Left renal cortex interstitium (tissue), 4 donors: ENCODE results near the gene UNK. TPM values are rescaled to one million over a fixed set of nuclear protein-coding genes. Genes with fewer than 3 reads are reported as not detected.
"Not testable (repeated sequence)": the region's sequence is repeated elsewhere in the genome, so short reads cannot be mapped to it uniquely, and the experiment has no call there.

Source experiments
- DNase-seq, 4 donors: peaks; one replicate each; pipeline ENCODE4 v3.0.0-alpha.2; 2013; ENCODE audit warnings: low read depth in 4 of 4, low spot score in 2 of 4, missing footprints in 1 of 4
- polyA plus RNA-seq, 4 donors: library from polyadenylated mRNA; unstranded; fragments of 120-200 nt; gene quantifications; one replicate each; pipeline ENCODE4 v1.2.1, GENCODE V29; 2013; ENCODE audit not compliant: insufficient read length in 4 of 4

Gene UNK
- polyA plus RNA-seq, 4 donors = 32.5 to 55.4 (median 44.9) TPM

- peak in 1 of 4 donors; percentile 52 for DNase-seq
Measured at GRCh38 chr17:75753514-75754377, 30.9 kb upstream of the UNK start.

- no peak for DNase-seq
Measured at GRCh38 chr17:75754378-75755204, 30.0 kb upstream of the UNK start.

- no peak for DNase-seq
Measured at GRCh38 chr17:75755205-75755901, 29.3 kb upstream of the UNK start.

- DNase-seq = no peak
Measured at GRCh38 chr17:75755990-75756389, 28.6 kb upstream of the UNK start.

GRCh38 chr17:75756451-75757085 is 28.0 kb upstream of the UNK start:
- DNase-seq = no peak

- no peak for DNase-seq
Measured at GRCh38 chr17:75757086-75757681, 27.4 kb upstream of the UNK start.

- no peak for DNase-seq
Measured at GRCh38 chr17:75758131-75758905, 26.3 kb upstream of the UNK start.

GRCh38 chr17:75759457-75759856 is 25.1 kb upstream of the UNK start:
- DNase-seq = no peak

GRCh38 chr17:75759978-75760640 is 24.5 kb upstream of the UNK start:
- not testable (repeated sequence) for DNase-seq

GRCh38 chr17:75762513-75763268 is 21.9 kb upstream of the UNK start:
- DNase-seq = no peak

GRCh38 chr17:75763269-75763607 is 21.4 kb upstream of the UNK start:
- DNase-seq = no peak

- no peak for DNase-seq
Measured at GRCh38 chr17:75763613-75764416, 20.8 kb upstream of the UNK start.

- no peak for DNase-seq
Measured at GRCh38 chr17:75764417-75764710, 20.2 kb upstream of the UNK start.

GRCh38 chr17:75764711-75765421 is 19.7 kb upstream of the UNK start, which contains the start of gene GALK1:
GALK1 (minus strand) TSS chr17:75765192; CDS start chr17:75765136, 56 bp downstream.
- no peak for DNase-seq

- no peak for DNase-seq
Measured at GRCh38 chr17:75765981-75766380, 18.6 kb upstream of the UNK start.

GRCh38 chr17:75767881-75768280 is 16.7 kb upstream of the UNK start:
- DNase-seq = no peak

- no peak for DNase-seq
Measured at GRCh38 chr17:75769536-75769935, 15.1 kb upstream of the UNK start.
